Activated T-cell treated with anti-CD3 and anti-CD28 coated beads, Interleukin-2, amount 50 U/mL, for 72 hours (primary cell): ENCODE measurements around the gene CTXN1. TPM values are rescaled to one million over a fixed set of nuclear protein-coding genes. Genes with fewer than 3 reads are reported as not detected.

Source experiments
- ATAC-seq, 2 donors: fragments of 150-1000 bp; cut with Tn5 transposase; replicated peaks in 1 of 2; 2 replicates each; pipeline ENCODE4 v1.10.0; 2021; ENCODE audit warnings: moderate library complexity in 2 of 2, mild to moderate bottlenecking in 1 of 2
- DNase-seq, 2 donors: peaks; one replicate each; pipeline ENCODE4 v3.0.0; 2021 to 2022; ENCODE audit warnings: mixed read lengths in 1 of 2
- H3K27ac Mint-ChIP-seq: one replicate; pipeline ENCODE4 v1.8.0; 2022; ENCODE audit warnings: mild to moderate bottlenecking, moderate library complexity, mixed read lengths
- H3K27me3 Mint-ChIP-seq: one replicate; pipeline ENCODE4 v1.8.0; 2022; ENCODE audit warnings: low read depth, mixed read lengths
- H3K36me3 Mint-ChIP-seq, 2 donors: one replicate each; pipeline ENCODE4 v1.8.0; 2022; ENCODE audit warnings: mixed read lengths in 2 of 2, mild to moderate bottlenecking in 1 of 2; ENCODE audit not compliant: insufficient read depth in 2 of 2
- H3K4me1 Mint-ChIP-seq: one replicate; pipeline ENCODE4 v1.8.0; 2022; ENCODE audit warnings: low read depth, mixed read lengths
- H3K4me3 Mint-ChIP-seq, 2 donors: one replicate each; pipeline ENCODE4 v1.8.0; 2022; ENCODE audit warnings: mild to moderate bottlenecking in 2 of 2, mixed read lengths in 2 of 2, moderate library complexity in 2 of 2
- H3K9me3 Mint-ChIP-seq, 2 donors: one replicate each; pipeline ENCODE4 v1.8.0; 2022; ENCODE audit warnings: mixed read lengths in 2 of 2
- total RNA-seq, 2 donors: library from RNA; stranded (reverse); gene quantifications; one replicate each; pipeline ENCODE4 v1.2.3, GENCODE V29; 2022

CTXN1 gene
- total RNA-seq, 2 donors from 2014 or later: 0.50 to 0.63 TPM

GRCh38 chr19:7927605-7928333, 1.8 kb upstream of the CTXN1 start:
- no peaks in the 10 kb centered on the region for H3K27me3 Mint-ChIP-seq
- no peak overlapping the region for H3K27ac Mint-ChIP-seq
- ATAC-seq (no peak), DNase-seq (no peak)
- peaks cover 16% of the 10 kb centered on the region for H3K4me1 Mint-ChIP-seq
- H3K9me3 Mint-ChIP-seq: no peaks in the 10 kb centered on the region
- no peaks in the 10 kb centered on the region for H3K36me3 Mint-ChIP-seq
- H3K4me3 Mint-ChIP-seq: no peak overlapping the region

GRCh38 chr19:7926727-7927604, 1.0 kb upstream of the CTXN1 start:
- Mint-ChIP-seq H3K4me3 (peak overlapping the region; percentile 59 to 82), H3K27ac (no peak overlapping the region), H3K9me3 (no peaks in the 10 kb centered on the region), H3K4me1 (peaks cover 16% of the 10 kb centered on the region), H3K27me3 (no peaks in the 10 kb centered on the region), H3K36me3 (no peaks in the 10 kb centered on the region)
- ATAC-seq: no peak
- DNase-seq: no peak

GRCh38 chr19:7925171-7925851, 624 bp downstream of the CTXN1 start:
- Mint-ChIP-seq H3K4me3 (peak overlapping the region; percentile 43 to 76), H3K4me1 (peaks cover 17% of the 10 kb centered on the region), H3K27ac (no peak overlapping the region), H3K9me3 (no peaks in the 10 kb centered on the region), H3K36me3 (no peaks in the 10 kb centered on the region), H3K27me3 (no peaks in the 10 kb centered on the region)
- DNase-seq (peak; percentile 87 to 88), ATAC-seq (peak; percentile 46 to 53)

- Mint-ChIP-seq H3K4me1 (peaks cover 18% of the 10 kb centered on the region), H3K4me3 (peak overlapping the region in 1 of 2 donors; percentile 52), H3K27ac (no peak overlapping the region), H3K27me3 (peaks cover 3% of the 10 kb centered on the region), H3K36me3 (peaks cover 0 to 3% of the 10 kb centered on the region in 2 donors), H3K9me3 (no peaks in the 10 kb centered on the region)
- ATAC-seq (no peak), DNase-seq (no peak)
Measured at GRCh38 chr19:7924651-7925170, 1.2 kb downstream of the CTXN1 start.

GRCh38 chr19:7924241-7924640, 1.7 kb downstream of the CTXN1 start:
- peak overlapping the region; percentile 58 to 63 for H3K4me3 Mint-ChIP-seq
- no peaks in the 10 kb centered on the region for H3K9me3 Mint-ChIP-seq
- H3K4me1 Mint-ChIP-seq: peaks cover 19% of the 10 kb centered on the region
- peaks cover 1 to 4% of the 10 kb centered on the region in 2 donors for H3K36me3 Mint-ChIP-seq
- DNase-seq: no peak
- no peak overlapping the region for H3K27ac Mint-ChIP-seq
- ATAC-seq: no peak
- peaks cover 7% of the 10 kb centered on the region for H3K27me3 Mint-ChIP-seq

- Mint-ChIP-seq H3K27me3 (peaks cover 7% of the 10 kb centered on the region), H3K36me3 (peaks cover 1 to 4% of the 10 kb centered on the region in 2 donors), H3K9me3 (no peaks in the 10 kb centered on the region), H3K27ac (no peak overlapping the region), H3K4me1 (peaks cover 20% of the 10 kb centered on the region), H3K4me3 (no peak overlapping the region)
- no peak for DNase-seq
- ATAC-seq: no peak
Measured at GRCh38 chr19:7923295-7924191, 2.4 kb downstream of the CTXN1 start.

GRCh38 chr19:7922836-7923195, 3.1 kb downstream of the CTXN1 start:
- no peak overlapping the region for H3K4me3 Mint-ChIP-seq
- no peak overlapping the region for H3K27ac Mint-ChIP-seq
- H3K36me3 Mint-ChIP-seq: peaks cover 1 to 4% of the 10 kb centered on the region in 2 donors
- DNase-seq: no peak
- H3K27me3 Mint-ChIP-seq: peaks cover 14% of the 10 kb centered on the region
- no peaks in the 10 kb centered on the region for H3K9me3 Mint-ChIP-seq
- peaks cover 27% of the 10 kb centered on the region for H3K4me1 Mint-ChIP-seq
- no peak for ATAC-seq

GRCh38 chr19:7921967-7922835, 3.7 kb downstream of the CTXN1 start:
- Mint-ChIP-seq H3K27ac (no peak overlapping the region), H3K27me3 (peaks cover 16% of the 10 kb centered on the region), H3K36me3 (peaks cover 1 to 4% of the 10 kb centered on the region in 2 donors), H3K9me3 (no peaks in the 10 kb centered on the region), H3K4me3 (no peak overlapping the region), H3K4me1 (peaks cover 28% of the 10 kb centered on the region)
- DNase-seq (no peak), ATAC-seq (no peak)

- Mint-ChIP-seq H3K4me3 (peak overlapping the region; percentile 91 to 96), H3K27me3 (peaks cover 16% of the 10 kb centered on the region)
- ATAC-seq: no peak
Measured at GRCh38 chr19:7921302-7921966, 4.5 kb downstream of the CTXN1 start.

GRCh38 chr19:7920519-7921301, 5.2 kb downstream of the CTXN1 start:
- ATAC-seq: peak; percentile 49 to 58
- H3K4me1 Mint-ChIP-seq: peaks cover 25% of the 10 kb centered on the region
- H3K36me3 Mint-ChIP-seq: peaks cover 1 to 4% of the 10 kb centered on the region in 2 donors
- peak; percentile 98 to 99 for DNase-seq
- no peaks in the 10 kb centered on the region for H3K9me3 Mint-ChIP-seq
- H3K27me3 Mint-ChIP-seq: peaks cover 19% of the 10 kb centered on the region
- peak overlapping the region; percentile 94 for H3K27ac Mint-ChIP-seq
- peak overlapping the region; percentile 91 to 96 for H3K4me3 Mint-ChIP-seq

More at GRCh38 chr19:7921302-7921966, 4.5 kb downstream of the CTXN1 start:
- Mint-ChIP-seq H3K9me3 (no peaks in the 10 kb centered on the region), H3K36me3 (peaks cover 1 to 4% of the 10 kb centered on the region in 2 donors), H3K4me1 (peaks cover 25% of the 10 kb centered on the region), H3K27ac (no peak overlapping the region)
- DNase-seq: no peak
